ENCODE data around the gene JAG2. TPM values are rescaled to one million over a fixed set of nuclear protein-coding genes. Genes with fewer than 3 reads are reported as not detected.

The JAG2 gene
- total RNA-seq, 2 experiments from 2014 or later = 0.76 to 3.2 TPM

DNA sequence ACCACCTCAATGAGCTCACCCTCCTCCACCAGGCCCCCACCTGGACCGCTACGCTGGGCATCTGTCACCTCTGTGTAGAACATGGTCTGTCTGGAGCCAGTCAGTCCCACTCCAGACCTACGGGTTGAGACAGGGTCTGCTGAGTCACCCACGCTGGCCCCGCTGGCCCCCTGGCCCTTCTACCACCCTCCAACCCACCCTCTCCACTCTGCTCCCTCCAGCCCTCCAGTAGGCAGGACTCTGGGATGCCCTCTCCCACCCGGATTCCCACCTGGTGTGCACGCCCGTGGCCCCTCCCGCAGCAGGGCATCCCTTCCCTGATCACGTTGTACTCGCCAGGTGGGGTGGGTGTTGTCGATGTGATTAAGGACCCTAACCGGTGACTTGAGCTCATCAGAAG is 4.6 kb upstream of the JAG2 start:
- H3K27me3 Mint-ChIP-seq = peaks cover 18% of the 10 kb centered on the region
- DNase-seq = no peak
- H3K36me3 Mint-ChIP-seq = no peaks in the 10 kb centered on the region
- no peak overlapping the region for H3K4me3 Mint-ChIP-seq
- H3K27ac Mint-ChIP-seq = no peak overlapping the region
- CTCF ChIA-PET = interaction anchor here (1.0 to 1.8 kb wide), 4 partner anchors 9 to 179 kb away, joined by 3 to 7 read pairs (median 4); no protein-coding TSS in a partner anchor
- ATAC-seq = no peak
- H3K9me3 Mint-ChIP-seq (ENCODE audit: low read depth) = no peaks in the 10 kb centered on the region
- peaks cover 27% of the 10 kb centered on the region for H3K4me1 Mint-ChIP-seq

DNA sequence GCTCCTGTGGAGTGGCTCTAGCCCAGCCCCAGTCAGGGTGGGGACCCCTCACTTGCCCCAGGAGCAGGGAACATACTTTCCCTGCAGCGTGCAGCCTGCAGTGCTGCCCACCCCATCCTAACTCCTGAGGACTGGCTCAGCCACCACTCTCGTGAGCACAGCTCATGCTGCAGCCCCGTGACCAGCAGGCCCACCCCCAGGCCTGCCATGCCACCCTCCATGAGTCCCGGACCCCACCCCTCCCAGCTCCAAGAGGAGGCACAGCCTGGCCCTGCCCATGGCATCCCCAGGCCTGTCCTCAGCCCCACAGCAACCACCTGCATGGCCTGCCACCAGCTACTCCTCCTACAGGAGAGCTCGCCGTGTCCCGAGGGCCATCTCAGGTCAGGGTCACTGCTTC is 3.9 kb upstream of the JAG2 start:
- ATAC-seq = no peak
- Mint-ChIP-seq H3K36me3 (no peaks in the 10 kb centered on the region), H3K4me3 (no peak overlapping the region), H3K4me1 (peaks cover 27% of the 10 kb centered on the region), H3K9me3 (ENCODE audit: low read depth) (no peaks in the 10 kb centered on the region), H3K27me3 (peaks cover 18% of the 10 kb centered on the region), H3K27ac (no peak overlapping the region)
- no peak for DNase-seq
- CTCF ChIA-PET = interaction anchor here (1.2 to 1.6 kb wide), 2 partner anchors 10 to 23 kb away, joined by 3 read pairs; no protein-coding TSS in a partner anchor

DNA sequence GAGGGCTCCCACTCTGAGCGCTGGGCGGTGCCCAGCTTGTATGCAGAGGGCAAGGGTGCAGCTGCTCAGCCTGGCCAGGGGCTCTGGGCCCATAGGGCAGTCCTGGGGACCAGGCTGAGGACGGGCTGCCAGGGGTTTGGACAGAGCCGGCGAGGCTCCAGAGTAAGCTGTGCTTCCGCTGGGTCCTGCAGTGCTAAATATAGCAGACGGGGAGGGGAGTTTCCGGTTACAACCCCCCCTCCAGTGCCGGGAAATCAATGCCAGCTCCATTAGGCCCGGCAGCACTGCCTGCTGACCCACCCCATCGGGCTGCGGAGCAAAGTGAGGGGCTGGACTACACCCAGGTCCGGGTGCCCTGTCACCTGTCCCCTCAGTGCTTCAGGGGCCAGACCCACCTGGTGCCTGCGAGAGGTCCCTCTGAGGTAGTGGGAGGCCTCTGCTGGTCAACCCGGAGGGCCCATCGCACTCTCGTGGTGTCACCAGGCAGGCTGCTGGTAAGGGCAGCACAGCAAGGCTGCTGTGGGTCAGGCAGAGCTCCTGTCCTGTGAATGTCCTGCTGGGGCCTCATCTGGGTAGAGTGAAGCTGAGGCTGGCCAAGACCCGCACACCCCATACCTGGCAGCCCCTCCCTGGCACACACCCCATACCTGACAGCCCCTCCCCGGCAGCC is 2.6 kb upstream of the JAG2 start:
- Mint-ChIP-seq H3K4me1 (peaks cover 22% of the 10 kb centered on the region), H3K27me3 (peaks cover 25% of the 10 kb centered on the region), H3K36me3 (no peaks in the 10 kb centered on the region), H3K27ac (no peak overlapping the region), H3K4me3 (no peak overlapping the region), H3K9me3 (ENCODE audit: low read depth) (no peaks in the 10 kb centered on the region)
- CTCF ChIA-PET = interaction anchor here (0.6 to 2.2 kb wide), 2 partner anchors 11 to 150 kb away, joined by 3 to 10 read pairs; partner anchors contain the start of gene NUDT14
- no peak for ATAC-seq
- no peak for DNase-seq

DNA sequence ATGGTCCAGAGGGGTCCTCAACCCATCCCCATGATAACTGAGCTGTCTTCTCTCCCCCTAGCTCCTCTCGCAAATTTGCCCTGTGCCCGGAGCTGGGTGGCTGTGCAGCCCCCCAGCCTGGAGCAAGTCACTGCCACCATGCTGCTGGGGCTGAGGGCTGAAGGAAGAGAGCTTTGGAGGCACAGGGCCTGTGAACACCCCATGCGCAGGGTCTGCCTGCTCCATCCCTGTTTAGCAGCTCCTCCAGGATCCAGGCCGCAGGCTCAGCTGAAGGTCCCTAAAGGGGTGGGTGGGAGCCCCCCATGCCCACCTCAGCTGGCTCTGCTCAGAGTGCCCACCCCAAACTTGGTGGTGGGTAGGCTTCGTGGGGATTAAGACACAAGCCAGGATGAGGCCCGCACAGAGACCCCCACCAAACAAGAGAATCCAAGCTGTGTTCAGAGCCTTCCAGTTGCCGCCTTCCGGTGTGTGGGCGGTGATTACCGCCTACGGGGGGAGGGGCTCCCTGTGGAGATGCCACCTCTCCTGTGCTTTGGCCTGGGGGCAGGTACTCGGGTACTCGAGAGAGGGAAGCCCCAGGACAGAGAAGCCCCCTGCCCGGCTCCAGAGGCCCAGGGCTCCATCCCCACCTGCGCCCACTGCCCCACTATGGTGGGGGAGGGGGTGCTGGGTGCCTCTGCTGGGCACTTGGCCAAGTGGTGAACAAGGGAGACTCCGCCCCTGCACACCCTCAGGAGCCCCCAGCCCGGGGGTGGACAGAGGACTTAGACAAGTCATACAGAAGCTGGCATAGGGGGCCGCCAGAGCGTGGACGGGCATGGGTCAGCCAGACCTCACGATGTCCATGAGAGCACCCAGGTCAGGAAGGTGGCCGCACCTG is 1.4 kb upstream of the JAG2 start:
- no peaks in the 10 kb centered on the region for H3K36me3 Mint-ChIP-seq
- peaks cover 16% of the 10 kb centered on the region for H3K4me1 Mint-ChIP-seq
- peaks cover 25% of the 10 kb centered on the region for H3K27me3 Mint-ChIP-seq
- no peak overlapping the region for H3K4me3 Mint-ChIP-seq
- CTCF ChIA-PET = interaction anchor here (0.8 to 2.2 kb wide), 4 partner anchors 10 to 182 kb away, joined by 3 to 10 read pairs (median 4); partner anchors contain the start of gene NUDT14
- no peak overlapping the region for H3K27ac Mint-ChIP-seq
- DNase-seq (no peak), ATAC-seq (no peak)
- H3K9me3 Mint-ChIP-seq (ENCODE audit: low read depth) = no peaks in the 10 kb centered on the region

DNA sequence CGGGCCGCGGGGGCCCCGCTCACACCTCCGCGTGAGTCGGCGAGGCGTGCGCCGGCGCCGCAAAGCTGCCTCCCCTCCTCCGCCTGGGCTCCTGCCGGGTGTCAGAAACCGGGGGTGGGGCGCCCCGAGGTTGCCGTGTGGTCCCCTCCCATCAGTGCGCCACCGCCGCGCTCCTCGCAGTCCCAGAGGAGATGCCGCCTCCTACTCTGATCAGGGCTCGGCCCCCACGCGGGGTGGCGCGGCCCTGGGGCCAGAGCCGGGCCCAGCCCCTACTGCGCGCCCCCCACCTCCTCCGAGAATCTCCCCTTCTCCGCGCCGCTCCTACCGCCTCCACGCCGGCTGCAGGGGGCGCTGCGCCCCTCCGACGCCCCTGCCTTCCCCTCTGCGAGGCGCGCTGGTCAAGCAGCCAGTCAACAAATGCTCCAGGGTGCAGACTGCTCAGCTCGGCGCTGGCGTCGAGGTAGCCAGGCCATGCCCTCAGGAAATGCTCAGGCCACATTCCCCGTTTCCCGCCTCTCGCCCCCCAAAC is 467 bp upstream of the JAG2 start:
- Mint-ChIP-seq H3K9me3 (ENCODE audit: low read depth) (no peaks in the 10 kb centered on the region), H3K4me3 (no peak overlapping the region), H3K27me3 (peaks cover 25% of the 10 kb centered on the region), H3K4me1 (peaks cover 6% of the 10 kb centered on the region), H3K36me3 (no peaks in the 10 kb centered on the region), H3K27ac (no peak overlapping the region)
- no peak for DNase-seq
- ATAC-seq = peak; percentile 43
- CTCF ChIA-PET = interaction anchor here (0.6 to 2.2 kb wide), 6 partner anchors 10 to 183 kb away, joined by 3 to 10 read pairs (median 4); partner anchors contain the start of genes BRF1 and NUDT14

DNA sequence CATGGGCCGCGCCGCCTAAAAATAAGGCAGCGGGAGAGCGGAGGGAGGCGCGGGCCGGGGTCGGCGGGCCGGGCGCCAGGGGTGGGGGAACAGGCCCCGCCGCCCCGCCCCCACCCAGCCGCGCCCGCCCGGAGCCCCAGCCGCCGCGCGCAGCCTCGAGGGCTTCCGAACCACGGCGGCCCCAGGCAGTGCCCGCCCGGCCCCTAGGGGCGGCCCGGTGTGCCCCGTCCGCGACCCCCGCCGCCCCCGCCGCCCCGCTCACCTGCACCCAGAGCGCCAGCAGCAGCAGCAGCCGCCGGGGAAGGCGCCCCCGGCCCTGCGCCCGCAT is 519 bp downstream of the JAG2 start:
- DNase-seq (no peak), ATAC-seq (no peak)
- Mint-ChIP-seq H3K4me1 (peaks cover 5% of the 10 kb centered on the region), H3K9me3 (ENCODE audit: low read depth) (no peaks in the 10 kb centered on the region), H3K27me3 (peaks cover 25% of the 10 kb centered on the region), H3K27ac (no peak overlapping the region), H3K36me3 (no peaks in the 10 kb centered on the region), H3K4me3 (no peak overlapping the region)
- CTCF ChIA-PET = interaction anchor here (0.7 to 1.6 kb wide), 3 partner anchors 122 to 184 kb away, joined by 3 to 4 read pairs (median 3); partner anchors contain the start of gene BRF1

DNA sequence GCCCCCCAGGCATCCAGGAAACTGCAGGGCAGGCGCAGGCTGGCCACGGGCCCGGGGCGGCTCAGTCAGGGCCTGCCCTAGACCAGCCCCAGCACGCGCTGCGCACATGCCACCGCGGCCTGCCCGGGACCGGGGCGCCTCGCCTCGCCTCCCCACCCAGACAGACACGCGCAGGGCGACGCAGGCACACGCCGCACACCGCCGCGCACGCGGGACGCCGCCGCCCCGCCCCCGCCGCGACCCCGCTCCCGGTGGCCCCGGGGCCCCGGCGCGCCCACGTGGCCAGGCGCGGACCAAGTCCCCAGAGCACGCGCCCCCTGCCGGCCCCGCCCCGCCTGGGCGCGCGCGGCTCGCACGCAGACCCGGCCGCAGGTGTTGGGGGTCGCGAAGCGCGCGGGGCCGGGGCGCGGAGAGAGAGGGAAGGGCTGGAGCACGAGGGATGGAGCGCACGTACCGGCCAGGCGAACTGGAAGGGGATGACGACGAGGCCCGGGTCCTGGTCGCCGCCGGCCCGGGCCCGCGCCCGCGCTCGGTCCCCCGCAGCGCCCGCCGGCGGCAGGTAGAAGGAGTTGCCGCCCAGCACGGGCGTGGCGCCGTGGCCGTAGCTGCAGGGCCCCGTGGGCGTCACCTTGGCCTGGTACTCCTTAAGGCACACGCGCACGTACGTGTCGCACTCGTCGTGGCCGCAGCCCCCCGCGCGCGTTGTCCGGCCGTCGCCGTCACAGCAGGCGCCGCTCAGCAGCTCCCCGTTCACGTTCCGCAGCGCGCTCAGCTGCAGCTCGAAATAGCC is 1.1 kb downstream of the JAG2 start:
- Mint-ChIP-seq H3K27ac (no peak overlapping the region), H3K36me3 (no peaks in the 10 kb centered on the region), H3K27me3 (peaks cover 25% of the 10 kb centered on the region), H3K4me1 (peaks cover 5% of the 10 kb centered on the region), H3K4me3 (no peak overlapping the region), H3K9me3 (ENCODE audit: low read depth) (no peaks in the 10 kb centered on the region)
- ATAC-seq (no peak), DNase-seq (no peak)
- CTCF ChIA-PET = interaction anchor here (0.7 to 0.9 kb wide), 2 partner anchors 121 to 184 kb away, joined by 3 read pairs; no protein-coding TSS in a partner anchor

DNA sequence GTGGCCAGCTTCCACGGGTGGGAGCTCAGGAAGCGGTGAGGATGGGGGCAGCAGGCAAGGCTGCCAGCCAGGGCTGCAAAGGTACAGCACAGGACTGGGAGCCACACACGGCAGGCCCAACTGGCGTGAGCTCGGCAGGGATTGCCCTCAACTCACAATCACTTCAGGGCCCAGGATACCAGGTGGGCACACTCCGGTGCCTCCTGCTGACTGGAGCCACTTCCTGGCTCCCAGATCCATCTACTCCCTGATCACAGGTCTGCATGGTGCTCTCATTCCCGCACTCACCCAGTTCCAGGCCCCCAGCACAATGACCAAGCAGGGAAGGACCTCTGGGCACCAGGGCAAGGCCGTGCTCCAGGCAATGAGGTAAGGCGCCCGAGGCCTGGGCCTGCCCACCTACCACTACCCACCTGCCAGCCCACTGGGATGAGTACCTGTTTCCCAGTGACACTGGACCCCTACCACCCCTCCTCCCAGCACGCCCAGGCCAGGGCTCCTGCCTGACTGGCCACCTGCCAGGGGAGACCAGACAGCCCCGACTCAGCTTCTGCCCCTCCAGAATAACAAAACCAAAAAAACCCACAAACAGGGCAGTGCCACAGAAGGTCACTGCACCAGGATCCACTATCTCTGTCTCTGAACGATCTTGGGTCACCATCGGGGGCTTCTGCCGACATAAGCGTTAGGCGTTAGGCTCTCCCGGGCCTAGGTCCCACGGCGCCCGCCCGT is 1.8 kb downstream of the JAG2 start:
- Mint-ChIP-seq H3K4me3 (no peak overlapping the region), H3K9me3 (ENCODE audit: low read depth) (no peaks in the 10 kb centered on the region), H3K36me3 (no peaks in the 10 kb centered on the region), H3K27me3 (peaks cover 23% of the 10 kb centered on the region), H3K4me1 (peaks cover 5% of the 10 kb centered on the region), H3K27ac (no peak overlapping the region)
- ATAC-seq (no peak), DNase-seq (no peak)
- CTCF ChIA-PET = no interaction called here

DNA sequence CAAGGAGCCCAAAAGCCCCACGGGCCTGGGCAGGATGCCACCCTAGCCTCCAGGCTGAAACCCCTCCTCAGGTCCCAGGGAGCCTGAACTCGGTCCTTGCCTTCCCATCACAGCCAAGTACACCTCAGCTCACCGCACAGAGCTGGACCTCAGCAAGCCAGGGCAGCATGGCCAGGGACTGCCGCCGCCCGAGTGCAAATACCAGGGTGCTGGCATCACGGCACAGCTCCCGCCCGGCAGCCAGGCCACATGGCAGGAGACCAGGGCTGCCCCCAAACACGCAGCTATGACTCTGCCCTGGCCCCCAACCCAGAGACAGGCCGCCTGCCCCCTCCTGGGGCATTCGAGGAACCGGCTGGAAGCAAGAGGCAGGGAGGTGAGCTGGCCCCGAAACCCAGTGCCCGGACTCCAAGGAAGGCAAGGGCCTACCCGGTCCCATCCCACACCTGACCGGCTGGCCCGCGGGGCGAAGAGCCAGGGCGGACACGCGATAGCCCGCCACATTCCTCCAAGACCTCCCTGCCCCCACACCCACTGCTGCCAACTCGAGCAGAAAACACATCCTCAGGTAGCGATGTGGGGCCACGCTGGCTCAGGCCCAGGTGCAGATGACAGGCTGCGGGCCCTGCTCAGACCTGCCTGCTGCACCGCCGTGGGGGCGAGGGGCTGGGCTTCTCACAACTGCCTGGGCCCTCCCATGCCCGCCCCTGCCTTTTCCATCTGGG is 2.7 kb downstream of the JAG2 start:
- Mint-ChIP-seq H3K9me3 (ENCODE audit: low read depth) (no peaks in the 10 kb centered on the region), H3K4me1 (peaks cover 5% of the 10 kb centered on the region), H3K36me3 (no peaks in the 10 kb centered on the region), H3K27me3 (peaks cover 22% of the 10 kb centered on the region), H3K27ac (no peak overlapping the region), H3K4me3 (no peak overlapping the region)
- DNase-seq = no peak
- ATAC-seq = no peak
- CTCF ChIA-PET = interaction anchor here (0.9 kb wide), 1 partner anchor 148 kb away, joined by 3 read pairs; the partner anchor contains the start of gene PACS2

DNA sequence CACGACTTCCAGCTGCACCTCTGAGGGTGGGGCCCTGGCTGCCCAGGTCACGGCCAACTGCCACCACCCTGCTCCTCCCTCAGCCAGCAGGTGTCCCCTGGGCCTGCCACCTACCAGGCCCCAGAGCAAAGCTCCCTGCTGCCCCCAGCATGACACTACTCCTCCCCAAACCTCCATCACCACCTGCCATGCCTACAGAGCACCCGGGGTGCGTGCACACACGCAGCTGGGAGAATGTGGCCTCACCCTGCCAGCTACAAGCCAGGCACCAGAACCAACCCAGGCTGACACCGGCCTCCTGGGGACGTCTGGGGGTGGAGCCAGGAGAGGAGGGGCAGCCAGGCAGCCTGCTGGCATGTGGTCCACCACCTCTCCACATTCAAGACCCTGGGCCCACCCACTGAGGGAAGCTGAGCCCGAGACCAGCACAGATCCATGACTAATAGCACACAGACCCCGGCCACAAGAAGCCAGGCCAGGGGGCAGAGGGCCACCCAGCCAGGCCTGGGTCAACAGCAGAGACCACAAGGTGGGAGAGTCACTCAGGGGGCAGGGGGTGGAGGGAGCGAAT is 3.4 kb downstream of the JAG2 start:
- H3K4me1 Mint-ChIP-seq = peaks cover 4% of the 10 kb centered on the region
- no peak for DNase-seq
- no peaks in the 10 kb centered on the region for H3K9me3 Mint-ChIP-seq (ENCODE audit: low read depth)
- peaks cover 19% of the 10 kb centered on the region for H3K27me3 Mint-ChIP-seq
- H3K27ac Mint-ChIP-seq = no peak overlapping the region
- no peak overlapping the region for H3K4me3 Mint-ChIP-seq
- CTCF ChIA-PET = interaction anchor here (0.9 to 2.6 kb wide), 2 partner anchors 75 to 149 kb away, joined by 3 to 7 read pairs; partner anchors contain the start of gene PACS2
- no peaks in the 10 kb centered on the region for H3K36me3 Mint-ChIP-seq
- no peak for ATAC-seq

DNA sequence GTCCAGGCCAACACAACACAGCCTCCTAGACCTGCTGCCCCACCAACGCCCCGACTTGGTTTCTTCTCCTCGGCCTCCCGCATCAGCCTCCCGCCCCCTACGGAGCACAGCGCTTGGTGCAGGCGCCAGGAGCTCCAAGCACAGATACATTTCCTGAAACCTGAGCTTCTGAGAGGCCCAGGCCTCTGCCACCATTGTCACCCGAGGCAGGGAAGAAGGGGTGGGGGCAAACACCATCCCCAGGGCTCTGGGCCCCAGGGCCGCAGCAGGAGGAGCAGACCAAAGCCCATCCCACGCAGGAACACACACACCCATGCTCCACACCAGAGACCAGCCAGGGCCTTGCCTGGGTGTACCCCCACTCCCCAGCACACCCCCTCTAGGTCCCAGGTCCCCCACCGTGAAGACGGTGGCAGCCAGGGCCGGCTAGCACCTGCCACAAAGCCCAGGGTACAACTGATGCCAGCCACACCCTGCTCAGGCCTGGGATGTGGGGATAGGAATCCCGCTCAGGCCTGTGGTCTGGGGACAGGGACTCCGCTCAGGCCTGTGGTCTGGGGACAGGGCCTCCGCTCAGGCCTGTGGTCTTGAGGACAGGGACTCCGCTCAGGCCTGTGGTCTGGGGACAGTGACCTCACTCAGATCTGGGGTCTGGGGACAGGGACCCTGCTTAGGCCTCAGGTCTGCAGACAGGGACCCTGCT is 5.4 kb downstream of the JAG2 start:
- DNase-seq (no peak), ATAC-seq (no peak)
- H3K27me3 Mint-ChIP-seq = peaks cover 8% of the 10 kb centered on the region
- no peak overlapping the region for H3K4me3 Mint-ChIP-seq
- H3K9me3 Mint-ChIP-seq (ENCODE audit: low read depth) = no peaks in the 10 kb centered on the region
- H3K4me1 Mint-ChIP-seq = no peaks in the 10 kb centered on the region
- no peak overlapping the region for H3K27ac Mint-ChIP-seq
- H3K36me3 Mint-ChIP-seq = no peaks in the 10 kb centered on the region
- CTCF ChIA-PET = interaction anchor here (2.6 kb wide), 1 partner anchor 73 kb away, joined by 7 read pairs; no protein-coding TSS in a partner anchor
